Measurements from ENCODE around the gene NBPF9.
"Not testable (repeated sequence)": the region's sequence is repeated elsewhere in the genome, so short reads cannot be mapped to it uniquely, and the experiment has no call there.

- not testable (repeated sequence) for TF ChIP-seq EZH2 (IDR thresholded peaks at IDR 0.05; ENCODE audit: borderline replicate concordance, insufficient read depth, low read depth, low read length, poor library complexity, severe bottlenecking)
- TF ChIP-seq, protein P1, sequence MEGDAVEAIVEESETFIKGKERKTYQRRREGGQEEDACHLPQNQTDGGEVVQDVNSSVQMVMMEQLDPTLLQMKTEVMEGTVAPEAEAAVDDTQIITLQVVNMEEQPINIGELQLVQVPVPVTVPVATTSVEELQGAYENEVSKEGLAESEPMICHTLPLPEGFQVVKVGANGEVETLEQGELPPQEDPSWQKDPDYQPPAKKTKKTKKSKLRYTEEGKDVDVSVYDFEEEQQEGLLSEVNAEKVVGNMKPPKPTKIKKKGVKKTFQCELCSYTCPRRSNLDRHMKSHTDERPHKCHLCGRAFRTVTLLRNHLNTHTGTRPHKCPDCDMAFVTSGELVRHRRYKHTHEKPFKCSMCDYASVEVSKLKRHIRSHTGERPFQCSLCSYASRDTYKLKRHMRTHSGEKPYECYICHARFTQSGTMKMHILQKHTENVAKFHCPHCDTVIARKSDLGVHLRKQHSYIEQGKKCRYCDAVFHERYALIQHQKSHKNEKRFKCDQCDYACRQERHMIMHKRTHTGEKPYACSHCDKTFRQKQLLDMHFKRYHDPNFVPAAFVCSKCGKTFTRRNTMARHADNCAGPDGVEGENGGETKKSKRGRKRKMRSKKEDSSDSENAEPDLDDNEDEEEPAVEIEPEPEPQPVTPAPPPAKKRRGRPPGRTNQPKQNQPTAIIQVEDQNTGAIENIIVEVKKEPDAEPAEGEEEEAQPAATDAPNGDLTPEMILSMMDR (IDR thresholded peaks at IDR 0.05), result not testable (repeated sequence)
Measured at GRCh38 chr1:149137585-149137984, 34.2 kb upstream of the NBPF9 start.

All from B cell (primary cell).